RKO (cell line): ENCODE measurements around the gene AFF3.
"Not testable (repeated sequence)": the region's sequence is repeated elsewhere in the genome, so short reads cannot be mapped to it uniquely, and the experiment has no call there.

Experiments used
- DNase-seq: peaks from one replicate; pipeline ENCODE4 v3.0.0-alpha.2; 2016; ENCODE audit warnings: low spot score

The AFF3 gene, protein sequence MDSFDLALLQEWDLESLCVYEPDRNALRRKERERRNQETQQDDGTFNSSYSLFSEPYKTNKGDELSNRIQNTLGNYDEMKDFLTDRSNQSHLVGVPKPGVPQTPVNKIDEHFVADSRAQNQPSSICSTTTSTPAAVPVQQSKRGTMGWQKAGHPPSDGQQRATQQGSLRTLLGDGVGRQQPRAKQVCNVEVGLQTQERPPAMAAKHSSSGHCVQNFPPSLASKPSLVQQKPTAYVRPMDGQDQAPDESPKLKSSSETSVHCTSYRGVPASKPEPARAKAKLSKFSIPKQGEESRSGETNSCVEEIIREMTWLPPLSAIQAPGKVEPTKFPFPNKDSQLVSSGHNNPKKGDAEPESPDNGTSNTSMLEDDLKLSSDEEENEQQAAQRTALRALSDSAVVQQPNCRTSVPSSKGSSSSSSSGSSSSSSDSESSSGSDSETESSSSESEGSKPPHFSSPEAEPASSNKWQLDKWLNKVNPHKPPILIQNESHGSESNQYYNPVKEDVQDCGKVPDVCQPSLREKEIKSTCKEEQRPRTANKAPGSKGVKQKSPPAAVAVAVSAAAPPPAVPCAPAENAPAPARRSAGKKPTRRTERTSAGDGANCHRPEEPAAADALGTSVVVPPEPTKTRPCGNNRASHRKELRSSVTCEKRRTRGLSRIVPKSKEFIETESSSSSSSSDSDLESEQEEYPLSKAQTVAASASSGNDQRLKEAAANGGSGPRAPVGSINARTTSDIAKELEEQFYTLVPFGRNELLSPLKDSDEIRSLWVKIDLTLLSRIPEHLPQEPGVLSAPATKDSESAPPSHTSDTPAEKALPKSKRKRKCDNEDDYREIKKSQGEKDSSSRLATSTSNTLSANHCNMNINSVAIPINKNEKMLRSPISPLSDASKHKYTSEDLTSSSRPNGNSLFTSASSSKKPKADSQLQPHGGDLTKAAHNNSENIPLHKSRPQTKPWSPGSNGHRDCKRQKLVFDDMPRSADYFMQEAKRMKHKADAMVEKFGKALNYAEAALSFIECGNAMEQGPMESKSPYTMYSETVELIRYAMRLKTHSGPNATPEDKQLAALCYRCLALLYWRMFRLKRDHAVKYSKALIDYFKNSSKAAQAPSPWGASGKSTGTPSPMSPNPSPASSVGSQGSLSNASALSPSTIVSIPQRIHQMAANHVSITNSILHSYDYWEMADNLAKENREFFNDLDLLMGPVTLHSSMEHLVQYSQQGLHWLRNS (N-terminal part only)

DNA sequence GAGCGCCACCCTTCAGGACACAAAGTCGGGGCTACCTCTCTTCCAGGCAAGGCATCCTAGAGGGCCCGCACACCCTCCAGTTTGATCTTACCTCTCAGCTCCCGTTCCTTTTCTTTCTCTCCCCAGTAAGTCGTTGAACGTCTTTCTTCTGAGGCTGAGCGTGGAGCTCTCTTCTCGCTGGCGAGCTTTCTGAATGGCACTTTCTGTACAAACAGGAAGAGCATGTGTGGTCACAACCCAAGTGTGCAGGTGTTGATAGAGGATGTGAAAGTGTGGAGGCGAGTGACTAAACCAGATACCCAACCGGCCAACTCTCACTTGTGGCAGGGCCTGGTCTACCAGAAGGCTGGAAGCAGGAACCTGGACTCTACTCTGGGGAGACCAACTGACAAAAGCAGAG lies at the start of gene AFF3:
Gene AFF3, minus strand, starts transcription at position 198 of the 400 bp plus-strand sequence. CDS start 38,136 bp downstream, outside the sequence.
- DNase-seq = no peak

DNA sequence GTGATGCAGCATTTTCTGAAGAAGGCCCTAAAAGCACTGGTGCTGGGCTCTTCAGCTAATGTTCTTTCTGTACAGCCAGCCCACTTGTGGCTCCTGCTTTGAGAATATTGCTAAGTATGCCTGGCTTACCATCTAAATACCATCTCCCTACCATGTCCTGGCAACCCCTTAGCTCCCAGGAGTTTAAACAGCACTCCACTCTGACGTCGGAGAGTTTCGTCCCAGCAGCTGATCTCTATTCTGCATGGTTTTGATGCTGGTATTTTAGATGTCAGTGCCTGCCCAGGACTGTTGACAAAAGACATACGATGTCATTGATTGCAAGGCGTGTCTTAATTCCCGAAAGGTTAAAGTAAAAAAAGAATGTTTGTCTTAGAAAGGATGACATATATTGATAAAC lies 47.0 kb upstream of the AFF3 start:
- DNase-seq = no peak

DNA sequence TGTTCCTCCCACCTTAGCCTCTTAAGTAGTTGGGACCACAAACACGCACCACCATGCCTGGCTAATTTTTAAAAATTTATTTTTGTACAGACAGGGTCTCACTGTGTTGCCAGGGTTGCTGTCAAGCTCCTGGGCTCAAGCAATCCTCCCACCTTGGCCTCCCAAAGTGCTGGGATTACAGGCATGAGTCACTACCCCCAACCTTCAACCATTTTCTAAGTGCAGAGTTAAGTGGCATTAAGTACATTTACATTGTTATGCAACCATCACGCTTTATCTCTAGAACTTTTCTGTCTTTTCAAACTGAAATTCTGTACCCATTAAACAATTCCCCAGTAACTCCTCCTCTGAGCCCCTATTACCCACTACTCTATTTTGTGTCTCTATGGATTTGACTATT lies 45.9 kb upstream of the AFF3 start:
- no peak for DNase-seq

DNA sequence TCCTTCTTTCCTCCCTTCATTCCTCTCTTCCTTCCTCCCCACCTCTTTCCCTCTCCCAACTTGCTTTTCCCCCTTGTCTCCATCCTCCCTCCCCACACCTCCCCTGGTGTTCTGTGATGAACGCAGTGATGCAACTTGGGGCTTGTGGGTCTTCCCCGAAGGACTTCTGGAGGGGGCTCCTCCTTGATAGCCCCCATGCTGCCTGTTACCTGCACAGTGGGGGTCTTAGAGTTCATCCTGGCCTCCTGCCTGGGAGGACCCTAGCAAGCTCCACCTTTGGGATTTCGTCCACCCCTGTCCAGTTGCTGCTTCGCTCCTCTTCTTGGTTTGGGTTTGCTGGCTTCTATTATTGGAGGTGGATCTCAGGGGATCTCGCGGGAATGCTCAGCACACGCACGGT lies 43.7 kb upstream of the AFF3 start:
- DNase-seq = no peak

DNA sequence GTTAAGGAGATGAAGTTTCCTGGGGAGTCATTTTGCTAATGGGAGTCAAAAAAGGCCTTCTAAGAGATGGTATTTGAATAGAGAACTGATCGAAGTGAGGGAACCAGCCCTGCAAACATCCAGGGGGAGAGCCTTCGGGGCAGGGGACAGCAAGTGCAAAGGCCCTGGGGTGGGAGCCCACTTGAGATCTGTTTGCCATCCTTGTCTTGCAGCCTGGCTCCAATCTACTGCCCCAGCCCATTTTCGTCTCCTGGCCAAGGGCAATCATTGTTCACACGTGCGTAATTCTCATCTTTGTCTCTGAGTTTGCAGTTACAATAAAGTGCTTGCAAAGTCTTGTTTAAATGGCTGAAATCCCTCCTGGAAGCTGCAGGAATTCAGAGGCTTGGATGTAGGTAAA lies 43.1 kb upstream of the AFF3 start:
- no peak for DNase-seq

DNA sequence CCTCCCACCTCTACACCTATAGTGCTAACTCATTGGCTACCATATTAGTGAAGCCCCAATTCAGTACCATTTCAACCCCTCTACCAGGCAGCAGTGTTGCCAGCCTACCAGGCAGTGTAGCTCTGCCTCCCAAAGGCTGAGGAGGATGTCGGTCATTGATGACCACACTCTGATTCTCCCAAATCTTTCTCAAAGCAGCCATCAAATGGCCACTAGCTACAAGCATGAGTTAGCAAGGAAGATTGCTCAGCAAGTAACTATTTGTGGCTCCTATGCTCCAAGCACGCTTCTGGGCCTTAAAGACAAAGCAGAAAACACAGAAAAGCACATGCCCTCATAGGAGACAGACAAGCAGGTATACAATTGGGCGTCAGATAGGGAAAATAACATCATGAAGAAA lies 42.7 kb upstream of the AFF3 start:
- DNase-seq = peak; percentile 2

DNA sequence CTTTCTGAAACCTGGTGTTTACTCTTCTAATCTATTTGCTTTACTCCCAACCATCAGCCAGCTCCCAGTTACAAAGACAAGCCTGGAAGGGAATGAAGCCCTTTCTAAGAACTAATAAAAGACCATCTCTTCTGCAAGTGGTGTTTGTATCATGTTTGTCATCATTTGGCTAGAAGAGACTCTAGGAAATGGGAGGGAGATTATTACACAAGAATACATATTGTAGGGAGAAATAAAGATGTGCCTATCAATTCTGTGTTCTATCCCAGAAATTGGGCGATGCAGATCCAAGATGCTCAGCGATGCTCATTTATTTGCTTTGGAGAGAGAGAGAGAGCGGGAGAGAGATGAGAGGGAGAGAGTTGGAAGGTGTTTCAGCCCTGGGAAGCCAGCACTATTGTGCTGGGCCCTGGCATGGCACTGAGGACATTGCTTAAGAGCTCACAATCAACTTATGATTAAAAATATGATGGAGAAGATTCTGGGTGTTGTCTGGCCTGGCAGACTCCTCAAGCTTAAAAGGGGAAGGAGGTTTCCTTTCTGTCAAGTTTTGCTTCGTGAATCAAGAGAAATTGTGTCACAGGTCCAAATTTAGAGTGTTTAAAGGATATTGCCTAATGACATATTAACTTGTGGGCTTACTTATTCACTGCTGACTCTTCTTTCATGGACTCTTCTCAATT lies 41.8 kb upstream of the AFF3 start:
- DNase-seq = no peak

DNA sequence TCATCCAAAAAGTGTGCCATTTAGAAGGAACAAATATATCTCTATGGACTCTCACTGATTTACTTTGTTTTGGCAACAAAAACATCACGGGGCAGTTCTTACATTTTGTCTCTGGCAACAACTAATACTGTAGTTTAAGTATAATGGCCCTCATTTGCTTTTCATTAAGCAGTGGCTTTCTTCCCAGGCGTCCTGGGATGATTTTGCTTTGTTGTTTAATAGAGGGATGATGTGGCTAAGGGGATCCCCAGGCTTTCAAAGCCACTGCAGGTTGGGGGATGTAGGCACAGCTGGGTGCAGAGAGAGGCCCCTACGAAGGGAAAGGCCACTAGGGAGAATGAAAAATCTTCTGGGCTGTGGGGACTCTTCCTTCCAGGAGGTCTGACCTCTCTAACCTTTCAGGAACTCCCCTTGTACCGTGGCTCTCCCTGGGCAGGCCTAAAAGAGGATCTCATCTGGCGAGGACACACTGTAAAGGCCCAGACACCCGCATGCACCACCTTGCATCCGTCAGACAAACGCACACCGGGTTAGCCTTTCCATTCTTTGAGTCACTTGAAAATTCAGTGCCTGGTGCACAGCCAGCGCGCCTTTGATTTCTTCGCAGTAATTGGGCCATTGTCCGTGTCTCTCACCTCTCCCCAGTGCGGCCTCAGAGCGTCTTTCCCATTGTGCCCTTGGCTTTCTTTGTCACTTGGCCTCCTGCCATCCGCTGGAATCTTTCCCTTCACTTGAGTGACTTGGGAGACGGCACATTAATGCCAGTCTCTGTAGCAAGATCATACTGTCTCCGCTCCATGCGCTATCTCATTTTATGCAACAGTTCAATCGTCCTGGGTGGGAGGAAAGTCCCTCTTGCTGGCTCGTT lies 40.3 kb upstream of the AFF3 start:
- DNase-seq = no peak

DNA sequence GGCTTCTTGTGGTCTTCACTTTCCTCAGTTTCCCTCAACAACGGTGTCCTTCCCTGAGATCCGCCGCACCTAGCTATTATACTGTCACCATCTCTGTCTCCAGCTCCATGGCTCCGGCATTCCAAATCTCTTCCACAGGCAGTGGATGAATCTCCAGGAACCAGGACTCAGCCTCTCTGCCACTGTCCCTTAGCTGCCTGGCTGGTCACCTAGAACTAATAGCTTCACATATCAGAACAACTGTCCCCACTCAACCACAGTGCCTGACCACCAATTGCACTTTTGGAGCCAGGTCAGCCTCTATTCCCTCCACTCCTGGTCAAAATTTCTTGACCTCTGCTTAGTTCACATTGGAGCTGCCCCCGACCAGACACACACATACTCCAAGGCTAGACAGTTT lies 38.1 kb upstream of the AFF3 start:
- no peak for DNase-seq

DNA sequence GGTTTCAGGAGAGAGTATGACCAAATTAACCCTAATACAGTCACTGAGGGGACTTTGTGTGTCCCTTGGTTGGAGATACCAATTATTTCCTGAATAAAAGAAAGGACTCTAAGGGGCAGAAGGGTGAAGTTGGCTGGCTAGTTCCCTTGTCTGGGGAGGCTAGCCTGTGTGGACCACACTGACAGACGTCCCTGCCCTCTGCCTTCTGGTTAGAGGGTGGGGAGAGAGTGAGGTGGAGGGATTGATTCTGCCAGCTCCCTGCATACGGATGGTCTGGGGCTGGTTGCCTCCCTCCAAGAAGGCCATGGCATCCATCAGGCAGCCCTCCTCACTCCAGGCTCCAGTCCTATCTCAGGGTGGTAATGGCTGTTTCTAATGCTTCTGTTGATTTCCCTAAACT lies 37.4 kb upstream of the AFF3 start:
- no peak for DNase-seq

DNA sequence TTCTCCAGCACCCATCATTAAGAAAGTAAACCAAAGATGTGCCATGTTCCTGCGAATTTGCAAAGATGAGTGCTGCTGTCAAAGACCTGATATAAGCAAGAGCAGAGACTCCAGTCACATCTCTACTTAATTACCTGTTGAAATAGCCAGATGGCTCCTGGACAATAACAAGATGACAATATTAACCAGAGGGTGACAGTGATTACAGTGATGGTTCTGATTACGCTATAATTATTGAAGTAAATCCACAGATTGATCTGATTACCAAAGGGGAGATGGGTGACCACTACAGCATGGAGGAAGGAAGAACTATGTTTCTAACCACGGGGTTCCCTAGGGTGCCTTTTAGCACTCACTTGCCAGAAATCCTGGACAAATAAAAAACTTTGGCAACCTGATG lies 36.5 kb upstream of the AFF3 start:
- no peak for DNase-seq

DNA sequence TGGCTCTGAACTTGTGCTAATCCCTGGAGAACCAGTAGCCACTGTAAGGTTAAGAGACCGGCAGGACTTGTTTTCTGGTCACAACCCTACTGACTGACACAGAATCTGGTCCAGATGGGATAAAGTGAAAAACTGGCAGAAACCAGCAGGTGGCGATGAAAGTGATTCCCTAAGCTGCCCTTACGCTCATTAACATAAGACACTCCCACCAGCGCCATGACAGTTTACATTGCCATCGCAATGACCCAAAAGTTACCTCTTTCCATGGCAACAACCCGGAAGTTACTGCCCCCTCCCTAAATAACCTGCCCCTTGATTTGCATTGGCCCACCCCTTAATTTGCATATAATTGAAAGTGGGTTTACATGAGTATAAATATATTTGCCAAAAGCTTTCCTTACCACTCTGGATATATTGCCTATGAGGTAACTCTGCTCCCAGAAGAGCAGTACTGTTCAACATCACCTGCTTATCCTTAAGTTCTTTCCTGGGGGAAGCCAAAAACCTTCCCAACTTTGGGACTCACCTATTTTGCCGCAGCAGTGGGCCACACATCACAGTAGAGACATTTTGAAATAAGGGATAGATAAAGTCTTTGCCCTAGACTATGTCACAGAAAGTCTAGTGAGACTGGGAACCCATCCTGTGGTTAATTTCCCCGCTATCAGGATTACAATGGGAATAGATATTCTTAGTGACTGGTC lies 35.8 kb upstream of the AFF3 start:
- DNase-seq = peak; percentile 32

DNA sequence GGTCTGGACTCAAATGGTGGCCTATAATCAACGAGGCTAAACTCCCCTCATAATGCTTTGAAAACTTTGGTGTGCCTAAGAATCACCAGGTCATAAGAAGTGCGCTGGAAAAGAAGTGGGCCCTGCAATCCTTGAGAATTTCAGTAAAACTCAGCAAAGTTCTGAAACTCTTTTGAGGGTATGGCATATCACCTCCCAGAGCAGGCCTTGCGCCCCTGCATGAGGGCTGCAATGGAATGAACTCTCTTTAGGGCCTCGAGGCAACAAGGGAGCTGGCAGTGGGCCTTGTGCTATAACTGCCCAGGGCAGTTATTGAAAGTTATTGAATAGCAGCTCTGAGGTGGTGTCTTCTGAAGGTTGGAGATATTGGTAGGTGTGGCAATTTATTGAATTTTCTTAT lies 34.5 kb upstream of the AFF3 start:
- DNase-seq = no peak

DNA sequence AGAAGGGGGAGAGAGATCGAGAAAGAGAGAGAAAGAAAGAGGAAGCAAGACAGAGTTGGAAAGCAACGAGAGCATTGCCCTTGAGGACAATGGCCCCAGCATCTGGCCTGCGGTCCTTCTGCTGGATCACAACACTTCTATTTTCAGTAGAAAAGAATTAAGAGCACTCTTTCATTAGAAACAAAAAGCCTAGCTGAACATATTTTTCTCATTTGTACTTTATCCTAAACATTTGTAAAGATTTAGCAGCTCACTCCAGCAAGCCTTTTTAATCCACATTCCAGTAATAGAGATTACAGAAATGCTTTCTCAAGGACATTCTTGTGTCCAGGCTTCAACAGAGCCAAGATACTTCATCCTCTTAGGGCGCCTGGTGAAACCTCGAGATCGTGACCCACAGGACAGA lies 31.6 kb upstream of the AFF3 start:
- no peak for DNase-seq

DNA sequence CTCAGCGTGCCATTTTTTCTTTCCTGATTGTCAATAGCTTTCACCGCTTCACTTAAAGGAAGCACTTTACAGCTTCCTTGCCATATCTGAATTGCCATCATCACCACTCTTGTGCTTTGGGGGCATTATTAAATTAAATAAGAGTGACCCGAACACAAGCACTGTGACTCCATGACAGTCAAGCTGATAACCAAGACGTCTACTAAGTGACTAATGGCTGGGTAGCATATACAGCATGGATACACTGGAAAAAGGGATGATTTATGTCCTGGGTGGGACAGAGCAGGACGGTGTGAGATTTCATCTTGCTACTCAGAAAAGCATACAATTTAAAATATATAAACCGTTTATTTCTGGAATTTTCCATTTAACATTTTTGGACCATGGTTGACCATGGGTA lies 24.3 kb upstream of the AFF3 start:
- DNase-seq = no peak

DNA sequence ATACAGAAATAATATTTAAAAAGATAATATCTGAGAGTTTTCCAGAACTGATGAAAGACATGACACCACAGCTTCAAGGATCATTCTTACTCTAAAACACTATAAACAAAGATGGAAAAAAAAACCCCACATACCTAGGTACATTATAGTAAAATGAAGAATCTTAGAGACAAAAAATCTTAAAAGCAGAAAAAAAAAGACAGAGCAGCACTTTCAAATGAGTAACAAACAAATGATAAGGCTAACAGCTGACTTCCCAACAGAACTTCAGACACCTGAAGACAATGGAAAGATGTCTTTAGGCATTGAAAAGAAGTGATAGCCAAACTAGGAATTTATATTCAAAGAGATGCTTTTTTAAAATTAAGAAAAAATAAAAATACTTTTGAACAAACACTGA lies 21.2 kb upstream of the AFF3 start:
- DNase-seq = no peak

DNA sequence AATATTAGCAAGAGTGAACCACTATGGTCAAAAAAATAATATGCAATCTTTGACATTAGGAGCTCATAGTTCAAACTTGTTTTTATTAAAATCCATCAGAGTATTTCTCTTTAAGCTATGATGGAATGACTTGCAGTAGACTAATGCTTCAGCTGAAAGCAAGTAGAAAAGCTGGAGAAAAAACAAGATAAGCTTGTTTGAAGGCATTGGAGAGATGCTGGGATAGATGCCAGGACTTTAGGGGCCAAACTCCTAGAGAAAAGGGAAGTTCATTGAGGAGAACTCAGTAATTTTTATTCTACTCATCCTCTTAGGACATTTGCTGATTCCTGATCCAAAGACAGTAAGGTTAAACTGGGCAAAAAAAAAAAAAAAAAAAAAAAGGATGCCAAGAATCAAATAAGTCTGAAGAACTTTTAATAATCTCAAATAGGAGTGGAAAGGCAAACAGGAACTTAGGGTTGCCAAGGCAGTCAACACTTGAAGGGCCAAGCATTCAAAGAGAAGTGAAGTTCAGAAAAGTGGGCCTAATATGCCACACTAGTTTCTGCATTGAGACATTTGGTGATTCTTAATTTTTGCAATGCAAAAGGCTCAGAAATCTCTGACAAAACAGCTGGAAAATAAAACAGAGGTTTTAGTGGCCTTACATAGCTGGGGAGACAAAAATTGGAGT lies 19.7 kb upstream of the AFF3 start:
- no peak for DNase-seq

DNA sequence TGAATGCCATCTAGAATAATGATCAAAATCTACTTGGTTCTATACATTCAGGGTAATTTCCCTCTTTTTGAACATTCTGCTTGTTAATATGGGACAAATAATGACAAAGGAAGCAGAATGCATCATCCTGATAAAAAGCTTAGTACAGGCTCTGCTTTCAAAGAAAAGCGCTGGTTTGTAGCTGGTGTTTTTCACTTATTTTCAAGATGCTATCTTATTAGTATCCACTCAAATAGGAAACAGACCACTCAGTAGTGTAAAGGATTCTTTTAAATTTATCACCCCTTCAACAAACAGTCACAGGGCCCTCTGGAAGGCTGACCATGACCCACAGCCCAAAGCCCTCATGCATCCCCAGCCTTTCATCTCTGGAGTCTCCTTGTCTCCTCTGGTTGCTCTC lies 18.0 kb upstream of the AFF3 start:
- DNase-seq = no peak

DNA sequence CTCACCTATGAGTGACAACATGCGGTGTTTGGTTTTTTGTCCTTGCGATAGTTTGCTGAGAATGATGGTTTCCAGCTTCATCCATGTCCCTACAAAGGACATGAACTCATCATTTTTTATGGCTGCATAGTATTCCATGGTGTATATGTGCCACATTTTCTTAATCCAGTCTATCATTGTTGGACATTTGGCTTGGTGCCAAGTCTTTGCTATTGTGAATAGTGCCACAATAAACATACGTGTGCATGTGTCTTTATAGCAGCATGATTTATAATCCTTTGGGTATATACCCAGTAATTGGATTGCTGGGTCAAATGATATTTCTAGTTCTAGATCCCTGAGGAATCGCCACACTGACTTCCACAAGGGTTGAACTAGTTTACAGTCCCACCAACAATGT lies 9.4 kb upstream of the AFF3 start:
- DNase-seq = not testable (repeated sequence)

DNA sequence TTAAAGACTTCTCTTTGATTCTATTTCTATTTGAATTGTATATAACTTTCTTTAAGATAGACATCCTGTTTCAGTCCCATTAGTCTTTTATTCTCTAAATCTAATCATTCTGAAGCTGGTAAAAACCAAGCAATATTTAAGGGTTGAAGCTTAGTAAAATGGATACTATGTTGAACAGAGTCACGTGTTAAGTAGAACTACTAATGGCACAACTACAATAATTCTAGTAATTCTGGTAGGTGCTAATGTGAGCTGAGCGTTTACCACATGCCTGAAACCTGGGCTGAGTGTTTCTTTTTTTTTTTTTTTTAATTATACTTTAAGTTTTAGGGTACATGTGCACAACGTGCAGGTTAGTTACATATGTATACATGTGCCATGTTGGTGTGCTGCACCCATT lies 8.9 kb upstream of the AFF3 start:
- DNase-seq = no peak
